Caco-2 (cell line): ENCODE data around the gene ADCY5. TPM values are rescaled to one million over a fixed set of nuclear protein-coding genes. Genes with fewer than 3 reads are reported as not detected.

ENCODE experiments used
- BruUV-seq: library from RNA; stranded (reverse); fragments of 400-500 nt; replicated peaks from 2 replicates; lab custom pipeline; 2021; lab: Mats Ljungman, UMichigan
- CTCF ChIA-PET: fragments of 300-600 bp; sonication (Branson Sonifier 250); formaldehyde crosslinking; loops from one replicate; lab custom pipeline; 2022; ENCODE audit warnings: antibody characterized with exemption; lab: Charles Lee
- POLR2A ChIA-PET: fragments of 300-600 bp; sonication (Branson Sonifier 250); formaldehyde crosslinking; loops from one replicate; lab custom pipeline; 2022; ENCODE audit warnings: antibody characterized with exemption; lab: Charles Lee
- DNase-seq, 2 experiments: peaks; one replicate each; pipeline versions ENCODE4 v3.0.0 to v3.0.0-alpha.2; 2020 to 2022
- H3K27me3 ChIP-seq: replicated peaks from 2 replicates; pipeline ENCODE4 v1.6.0; 2011; ENCODE audit warnings: low read length; ENCODE audit not compliant: control insufficient read depth, insufficient read depth
- H3K36me3 ChIP-seq: 2 replicates; pipeline ENCODE4 v1.5.1; 2011; ENCODE audit warnings: low read length; ENCODE audit not compliant: control insufficient read depth, insufficient read depth
- H3K4me1 ChIP-seq: fragments of 250-450 bp; sonication (Bioruptor Pico); 2 replicates; pipeline ENCODE4 v1.5.1; 2020; ENCODE audit warnings: mild to moderate bottlenecking
- H3K4me3 ChIP-seq: 2 replicates; pipeline ENCODE4 v1.5.1; 2011; ENCODE audit warnings: low read depth, mild to moderate bottlenecking, control low read depth, low read length
- H3K9me3 ChIP-seq: fragments of 250-450 bp; sonication (Bioruptor Pico); 2 replicates; pipeline ENCODE4 v1.5.1; 2020; ENCODE audit warnings: mild to moderate bottlenecking, moderate library complexity
- H3K27ac Mint-ChIP-seq: one replicate; pipeline ENCODE4 v1.8.0; 2022; ENCODE audit warnings: mixed read lengths; ENCODE audit not compliant: unreplicated experiment
- H3K27me3 Mint-ChIP-seq: one replicate; pipeline ENCODE4 v1.8.0; 2022; ENCODE audit warnings: mixed read lengths; ENCODE audit not compliant: insufficient read depth, unreplicated experiment
- H3K36me3 Mint-ChIP-seq: one replicate; pipeline ENCODE4 v1.8.0; 2022; ENCODE audit warnings: mild to moderate bottlenecking, mixed read lengths; ENCODE audit not compliant: insufficient read depth, unreplicated experiment
- H3K4me1 Mint-ChIP-seq: one replicate; pipeline ENCODE4 v1.8.0; 2022; ENCODE audit warnings: low read depth, mixed read lengths; ENCODE audit not compliant: unreplicated experiment
- H3K4me3 Mint-ChIP-seq: one replicate; pipeline ENCODE4 v1.8.0; 2022; ENCODE audit warnings: mild to moderate bottlenecking, moderate library complexity, mixed read lengths; ENCODE audit not compliant: unreplicated experiment
- H3K9me3 Mint-ChIP-seq: one replicate; pipeline ENCODE4 v1.8.0; 2022; ENCODE audit warnings: mixed read lengths; ENCODE audit not compliant: unreplicated experiment
- CTCF ChIP-seq, 2 experiments: fragments of 200-600 bp in 1 of 2; IDR thresholded peaks; 1 replicate in 1 of 2; 2 replicates in 1 of 2; pipeline versions ENCODE4 v1.5.1 to v1.8.0; 2011 to 2022; ENCODE audit warnings: antibody characterized with exemption in 1 of 2, control low read depth in 1 of 2, inconsistent platforms in 1 of 2, low read depth in 1 of 2, low read length in 1 of 2, mild to moderate bottlenecking in 1 of 2, moderate library complexity in 1 of 2; ENCODE audit not compliant: insufficient read depth in 1 of 2, severe bottlenecking in 1 of 2, unreplicated experiment in 1 of 2
- intact Hi-C: fragments of 100-400 bp; cut with micrococcal nuclease; formaldehyde crosslinking; loops from one replicate; pipeline ENCODE4 v1.10.0; 2022; ENCODE audit not compliant: unreplicated experiment
- total RNA-seq: library from RNA; stranded (reverse); gene quantifications from 2 replicates; pipeline ENCODE4 v1.2.3, GENCODE V29; 2022

The ADCY5 gene
- total RNA-seq, 1 experiment from 2014 or later = 0.91 TPM

DNA sequence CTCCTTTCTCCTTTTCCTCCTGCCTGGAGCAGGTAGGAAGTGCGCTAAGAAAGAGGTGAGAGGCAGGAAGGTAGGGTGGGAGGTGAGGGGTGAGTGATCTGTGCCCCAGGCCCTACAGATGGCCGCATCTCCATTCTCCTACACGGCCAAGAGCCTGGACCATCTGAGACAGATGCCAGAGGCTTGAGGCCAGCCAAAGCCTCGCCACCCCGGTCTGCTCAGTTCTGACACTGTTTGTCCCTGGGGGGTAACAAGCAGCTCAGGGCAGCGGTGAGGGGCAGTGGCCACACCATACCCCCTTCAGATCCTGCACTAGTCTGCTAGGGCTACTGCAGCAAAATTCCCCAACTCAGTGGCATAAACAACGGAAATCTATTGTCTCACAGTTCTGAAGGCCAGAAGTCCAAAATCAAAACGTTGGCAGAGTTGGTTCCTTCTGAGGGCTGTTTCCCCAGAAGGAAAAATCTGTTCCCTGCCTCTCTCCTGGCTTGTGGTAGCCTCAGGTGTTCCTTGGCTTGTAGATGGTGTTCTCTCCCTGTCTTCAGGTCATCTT lies 28.4 kb downstream of the ADCY5 start:
- Histone ChIP-seq H3K36me3 (no peaks in the 10 kb centered on the region), H3K4me1 (no peaks in the 10 kb centered on the region), H3K4me3 (no peak overlapping the region), H3K27me3 (no peaks in the 10 kb centered on the region), H3K9me3 (no peaks in the 10 kb centered on the region)
- Mint-ChIP-seq H3K27ac (no peak overlapping the region), H3K4me3 (no peak overlapping the region), H3K27me3 (no peaks in the 10 kb centered on the region), H3K4me1 (no peaks in the 10 kb centered on the region), H3K9me3 (no peaks in the 10 kb centered on the region), H3K36me3 (no peaks in the 10 kb centered on the region)
- BruUV-seq = no TSS peak
- no peak for DNase-seq
- POLR2A ChIA-PET = no interaction called here
- TF ChIP-seq CTCF (IDR thresholded peaks at IDR 0.05; ENCODE audit: insufficient read depth in 1 of 2, low read depth in 1 of 2, low read length in 1 of 2, severe bottlenecking in 1 of 2, unreplicated experiment in 1 of 2) = no peak
- CTCF ChIA-PET = no interaction called here
- intact Hi-C loops = no loop called here

DNA sequence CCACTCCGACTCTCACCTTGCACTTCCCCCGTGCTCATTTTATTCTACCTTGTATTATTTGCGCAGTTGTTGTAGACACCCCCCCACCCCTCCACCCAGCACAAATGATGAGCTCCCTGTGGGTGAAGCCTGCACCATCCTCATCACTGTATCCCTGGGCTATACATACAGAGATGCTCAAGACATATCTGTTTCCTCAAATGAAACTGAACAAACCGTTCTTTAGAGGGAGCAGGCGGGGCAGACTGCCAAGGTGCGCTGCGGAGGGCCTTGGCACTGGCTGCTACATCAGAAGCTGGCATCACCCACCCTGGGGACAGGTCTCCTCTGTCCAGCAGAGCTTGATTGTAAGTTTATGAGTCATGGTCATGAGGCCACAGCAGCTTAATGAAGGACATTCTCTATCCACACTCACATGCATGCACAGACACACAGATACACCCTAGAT lies 29.0 kb downstream of the ADCY5 start:
- intact Hi-C loops = no loop called here

GRCh38 chr3:123419181-123419849 lies 29.6 kb downstream of the ADCY5 start:
- Mint-ChIP-seq H3K4me3 (no peak overlapping the region), H3K27ac (no peak overlapping the region), H3K36me3 (no peaks in the 10 kb centered on the region), H3K27me3 (no peaks in the 10 kb centered on the region), H3K9me3 (no peaks in the 10 kb centered on the region), H3K4me1 (no peaks in the 10 kb centered on the region)
- no peaks in the 10 kb centered on the region for H3K4me1 ChIP-seq
- no peak for DNase-seq
- intact Hi-C loops = no loop called here
- TF ChIP-seq CTCF (IDR thresholded peaks at IDR 0.05; ENCODE audit: insufficient read depth in 1 of 2, low read depth in 1 of 2, low read length in 1 of 2, severe bottlenecking in 1 of 2, unreplicated experiment in 1 of 2) = no peak
- H3K9me3 ChIP-seq = no peaks in the 10 kb centered on the region
- CTCF ChIA-PET = interaction anchor here (0.7 kb wide), 1 partner anchor 46 kb away, joined by 8 read pairs; no protein-coding TSS in a partner anchor
- H3K4me3 ChIP-seq = no peak overlapping the region
- no peaks in the 10 kb centered on the region for H3K36me3 ChIP-seq
- BruUV-seq = no TSS peak
- H3K27me3 ChIP-seq = no peaks in the 10 kb centered on the region
- POLR2A ChIA-PET = no interaction called here

More for the DNA sequence above, 29.0 kb downstream of the ADCY5 start:
- TF ChIP-seq CTCF (IDR thresholded peaks at IDR 0.05; ENCODE audit: insufficient read depth in 1 of 2, low read depth in 1 of 2, low read length in 1 of 2, severe bottlenecking in 1 of 2, unreplicated experiment in 1 of 2) = no peak
- Histone ChIP-seq H3K9me3 (no peaks in the 10 kb centered on the region), H3K36me3 (no peaks in the 10 kb centered on the region), H3K4me1 (no peaks in the 10 kb centered on the region), H3K4me3 (no peak overlapping the region), H3K27me3 (no peaks in the 10 kb centered on the region)
- BruUV-seq = no TSS peak
- ChIA-PET CTCF (interaction anchor here (0.7 kb wide), 1 partner anchor 46 kb away, joined by 8 read pairs; no protein-coding TSS in a partner anchor), POLR2A (no interaction called here)
- no peaks in the 10 kb centered on the region for H3K27me3 Mint-ChIP-seq
- no peak for DNase-seq
- H3K27ac Mint-ChIP-seq = no peak overlapping the region
- H3K4me3 Mint-ChIP-seq = no peak overlapping the region
- no peaks in the 10 kb centered on the region for H3K4me1 Mint-ChIP-seq
- H3K9me3 Mint-ChIP-seq = no peaks in the 10 kb centered on the region
- no peaks in the 10 kb centered on the region for H3K36me3 Mint-ChIP-seq
